Measurements from ENCODE around the gene C1QTNF1. TPM values are rescaled to one million over a fixed set of nuclear protein-coding genes. Genes with fewer than 3 reads are reported as not detected.

The C1QTNF1 gene
- total and polyA plus RNA-seq, 2 experiments from 2014 or later, result 9.5 to 13.3 TPM

DNA sequence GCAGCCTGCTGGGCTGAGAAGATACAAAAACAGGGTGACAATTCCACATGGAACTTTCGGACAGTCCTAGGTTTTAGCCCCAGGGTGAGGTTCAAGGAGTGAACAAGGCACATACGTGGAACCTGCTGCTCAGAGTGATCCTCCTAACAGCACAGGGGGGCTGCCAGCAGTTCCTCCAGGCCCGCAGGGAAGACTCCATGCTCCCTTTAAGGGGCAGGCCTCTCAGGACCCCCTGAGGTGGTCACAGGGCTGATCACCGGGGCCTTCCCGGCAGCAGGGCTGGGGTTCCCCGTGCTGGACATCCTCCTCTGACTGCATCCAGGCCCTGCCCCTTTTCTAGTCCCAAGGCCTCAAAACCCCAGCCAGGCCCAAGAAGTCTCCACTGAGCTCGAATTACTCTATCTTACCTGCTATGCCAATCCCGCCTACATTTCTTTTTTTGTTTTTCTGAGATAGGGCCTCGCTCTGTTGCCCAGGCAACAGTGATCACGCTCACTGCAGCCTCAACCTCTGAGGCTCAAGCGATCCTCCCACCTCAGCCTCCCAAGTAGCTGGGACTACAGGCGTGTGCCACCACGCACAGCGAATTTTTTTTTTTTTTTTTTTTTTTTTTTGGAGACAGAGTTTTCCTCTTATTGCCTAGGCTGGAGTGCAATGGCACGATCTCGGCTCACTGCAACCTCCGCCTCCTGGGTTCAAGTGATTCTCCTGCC lies 24.8 kb upstream of the C1QTNF1 start:
- Histone ChIP-seq H3K4me3 (no peak overlapping the region), H3K36me3 (replicated peaks; ENCODE audit: insufficient read depth, low read depth) (no peaks in the 10 kb centered on the region), H4K20me1 (ENCODE audit: insufficient read depth, poor library complexity, severe bottlenecking) (peaks cover 14% of the 10 kb centered on the region), H3K9me2 (replicated peaks; ENCODE audit: insufficient read depth) (no peaks in the 10 kb centered on the region), H3K4me2 (no peak overlapping the region), H3K27ac (no peak overlapping the region), H3K27me3 (no peaks in the 10 kb centered on the region), H3K9me3 (ENCODE audit: low read depth) (no peaks in the 10 kb centered on the region), H3K79me2 (peaks cover 42% of the 10 kb centered on the region), H2AFZ (no peak overlapping the region), H3K4me1 (ENCODE audit: insufficient read depth) (peaks cover 9% of the 10 kb centered on the region)
- WGBS (ENCODE audit: low lambda C conversion rate, missing lambda C conversion rate), result 98% methylated on average over 16 of the region's 17 CpGs
- no peak for DNase-seq (ENCODE audit: low spot score)
- TF ChIP-seq EZH2 (IDR thresholded peaks at IDR 0.05; ENCODE audit: borderline replicate concordance) (no peak), EZH2phosphoT487 (IDR thresholded peaks at IDR 0.05; ENCODE audit: low read depth, severe bottlenecking, unreplicated experiment) (no peak)
- TF ChIP-seq, protein P1, sequence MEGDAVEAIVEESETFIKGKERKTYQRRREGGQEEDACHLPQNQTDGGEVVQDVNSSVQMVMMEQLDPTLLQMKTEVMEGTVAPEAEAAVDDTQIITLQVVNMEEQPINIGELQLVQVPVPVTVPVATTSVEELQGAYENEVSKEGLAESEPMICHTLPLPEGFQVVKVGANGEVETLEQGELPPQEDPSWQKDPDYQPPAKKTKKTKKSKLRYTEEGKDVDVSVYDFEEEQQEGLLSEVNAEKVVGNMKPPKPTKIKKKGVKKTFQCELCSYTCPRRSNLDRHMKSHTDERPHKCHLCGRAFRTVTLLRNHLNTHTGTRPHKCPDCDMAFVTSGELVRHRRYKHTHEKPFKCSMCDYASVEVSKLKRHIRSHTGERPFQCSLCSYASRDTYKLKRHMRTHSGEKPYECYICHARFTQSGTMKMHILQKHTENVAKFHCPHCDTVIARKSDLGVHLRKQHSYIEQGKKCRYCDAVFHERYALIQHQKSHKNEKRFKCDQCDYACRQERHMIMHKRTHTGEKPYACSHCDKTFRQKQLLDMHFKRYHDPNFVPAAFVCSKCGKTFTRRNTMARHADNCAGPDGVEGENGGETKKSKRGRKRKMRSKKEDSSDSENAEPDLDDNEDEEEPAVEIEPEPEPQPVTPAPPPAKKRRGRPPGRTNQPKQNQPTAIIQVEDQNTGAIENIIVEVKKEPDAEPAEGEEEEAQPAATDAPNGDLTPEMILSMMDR (IDR thresholded peaks at IDR 0.05; ENCODE audit: poor library complexity), result no peak

DNA sequence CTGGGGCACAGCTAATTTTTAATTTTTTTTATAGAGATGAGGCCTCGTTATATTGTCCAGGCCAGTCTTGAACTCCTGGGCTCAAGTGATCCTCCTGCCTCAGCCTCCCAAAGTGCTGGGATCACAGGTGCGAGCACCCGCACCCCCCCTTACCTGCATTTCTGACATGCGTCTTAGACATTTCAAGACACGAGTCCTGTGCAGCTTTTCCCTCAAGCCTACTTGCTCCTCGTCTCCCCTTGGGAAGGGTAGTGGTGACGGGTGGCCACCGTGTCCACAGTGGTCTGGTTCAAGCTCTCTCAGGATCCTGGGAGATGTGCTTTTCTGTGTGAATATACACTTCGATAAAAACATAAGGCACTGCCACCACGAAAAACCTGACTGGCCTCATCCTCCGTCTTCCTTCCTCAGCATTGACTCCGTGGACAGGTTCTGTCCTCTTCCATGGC lies 24.0 kb upstream of the C1QTNF1 start:
- Histone ChIP-seq H3K4me3 (no peak overlapping the region), H3K9me3 (ENCODE audit: low read depth) (no peaks in the 10 kb centered on the region), H3K27ac (no peak overlapping the region), H3K9me2 (replicated peaks; ENCODE audit: insufficient read depth) (no peaks in the 10 kb centered on the region), H3K4me1 (ENCODE audit: insufficient read depth) (peaks cover 9% of the 10 kb centered on the region), H3K27me3 (no peaks in the 10 kb centered on the region), H4K20me1 (ENCODE audit: insufficient read depth, poor library complexity, severe bottlenecking) (peaks cover 14% of the 10 kb centered on the region), H3K4me2 (no peak overlapping the region), H2AFZ (no peak overlapping the region), H3K36me3 (replicated peaks; ENCODE audit: insufficient read depth, low read depth) (no peaks in the 10 kb centered on the region), H3K79me2 (peaks cover 42% of the 10 kb centered on the region)
- no peak for DNase-seq (ENCODE audit: low spot score)
- no peak for TF ChIP-seq EZH2 (IDR thresholded peaks at IDR 0.05; ENCODE audit: borderline replicate concordance)
- TF ChIP-seq EZH2phosphoT487 (IDR thresholded peaks at IDR 0.05; ENCODE audit: low read depth, severe bottlenecking, unreplicated experiment), result no peak
- TF ChIP-seq, protein P1 (IDR thresholded peaks at IDR 0.05; ENCODE audit: poor library complexity), result no peak
- 97% methylated on average over 12 of the region's 12 CpGs for WGBS (ENCODE audit: low lambda C conversion rate, missing lambda C conversion rate)

DNA sequence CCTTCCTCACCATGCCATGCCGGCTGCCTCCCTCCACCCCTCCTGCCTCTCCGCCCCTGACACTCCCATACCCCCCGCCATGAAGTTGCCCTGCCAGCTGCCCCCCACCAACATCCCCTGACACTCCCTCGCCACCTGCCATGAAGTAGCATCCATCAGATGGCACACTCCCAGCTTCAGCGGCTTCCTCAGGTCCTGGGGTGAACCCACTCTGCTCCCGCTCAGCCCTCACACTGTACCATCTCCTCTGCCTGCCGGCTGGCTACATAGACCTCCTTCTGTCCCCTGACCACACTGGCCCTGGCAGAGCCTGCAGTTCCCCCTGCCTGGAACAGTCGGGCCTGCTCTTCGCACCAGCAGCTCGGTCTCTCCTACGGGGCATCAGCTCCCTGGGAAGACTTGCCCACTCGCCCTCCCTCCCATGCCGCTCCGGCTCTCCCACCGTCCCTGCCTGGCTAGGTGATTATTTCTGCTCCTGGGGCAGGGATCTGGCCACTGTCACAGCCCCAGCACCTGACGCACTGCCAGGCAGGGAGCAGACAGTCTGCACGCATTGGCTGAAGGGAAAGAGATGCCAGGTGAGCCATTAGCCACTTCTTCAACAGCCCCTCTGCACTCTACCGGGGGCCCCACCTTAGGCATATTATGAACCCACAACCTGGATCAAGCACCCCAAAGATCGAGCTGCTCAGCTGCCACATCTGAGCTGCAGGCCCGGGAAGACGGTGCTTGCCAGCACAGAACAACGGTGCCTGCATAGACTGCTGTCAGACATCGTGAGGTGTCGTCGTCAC lies 23.4 kb upstream of the C1QTNF1 start:
- Histone ChIP-seq H2AFZ (no peak overlapping the region), H3K27me3 (no peaks in the 10 kb centered on the region), H3K4me1 (ENCODE audit: insufficient read depth) (peaks cover 11% of the 10 kb centered on the region), H4K20me1 (ENCODE audit: insufficient read depth, poor library complexity, severe bottlenecking) (peaks cover 19% of the 10 kb centered on the region), H3K4me3 (no peak overlapping the region), H3K79me2 (peaks cover 46% of the 10 kb centered on the region), H3K27ac (no peak overlapping the region), H3K36me3 (replicated peaks; ENCODE audit: insufficient read depth, low read depth) (no peaks in the 10 kb centered on the region), H3K9me3 (ENCODE audit: low read depth) (no peaks in the 10 kb centered on the region), H3K9me2 (replicated peaks; ENCODE audit: insufficient read depth) (no peaks in the 10 kb centered on the region), H3K4me2 (no peak overlapping the region)
- no peak for TF ChIP-seq EZH2 (IDR thresholded peaks at IDR 0.05; ENCODE audit: borderline replicate concordance)
- no peak for TF ChIP-seq EZH2phosphoT487 (IDR thresholded peaks at IDR 0.05; ENCODE audit: low read depth, severe bottlenecking, unreplicated experiment)
- TF ChIP-seq, protein P1 (IDR thresholded peaks at IDR 0.05; ENCODE audit: poor library complexity), result no peak
- no peak for DNase-seq (ENCODE audit: low spot score)
- WGBS (ENCODE audit: low lambda C conversion rate, missing lambda C conversion rate), result 93% methylated on average over 23 of the region's 25 CpGs

Data from hepatocyte (in vitro differentiated cells).